NB4 (cell line): ENCODE measurements around the gene COQ7.

Experiments used
- MYC ChIP-seq: IDR thresholded peaks from 2 replicates; pipeline ENCODE4 v1.6.1; 2011; ENCODE audit warnings: low read depth, low read length
- POLR2A ChIP-seq: IDR thresholded peaks from 2 replicates; pipeline ENCODE4 v1.6.1; 2011; ENCODE audit warnings: mild to moderate bottlenecking; ENCODE audit not compliant: insufficient read length; ENCODE audit errors: extremely low read depth
- TF ChIP-seq, protein P1 (sequence below): IDR thresholded peaks from one replicate; pipeline ENCODE4 v1.5.1; 2012; ENCODE audit warnings: low read depth, low read length

DNA sequence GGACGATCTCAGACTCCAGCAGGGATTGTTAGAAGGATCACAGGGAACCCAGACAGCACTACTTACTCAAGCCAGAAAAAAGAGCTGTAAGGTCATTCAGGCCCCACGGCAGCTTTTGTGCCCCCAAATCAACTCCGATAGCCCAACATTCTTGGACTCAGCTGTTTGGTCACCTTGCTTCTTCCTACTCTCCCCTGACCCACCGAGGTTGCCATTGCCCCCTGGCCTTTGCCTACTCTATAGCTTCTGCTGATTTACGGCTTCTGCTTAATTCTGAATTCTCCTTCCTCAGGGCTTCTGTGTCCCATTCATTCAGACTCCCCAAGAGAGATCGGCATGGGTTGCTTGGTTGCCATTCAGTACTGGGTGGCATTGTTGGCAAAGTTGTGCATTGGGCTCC is 37.7 kb downstream of the COQ7 start:
- TF ChIP-seq, protein P1, sequence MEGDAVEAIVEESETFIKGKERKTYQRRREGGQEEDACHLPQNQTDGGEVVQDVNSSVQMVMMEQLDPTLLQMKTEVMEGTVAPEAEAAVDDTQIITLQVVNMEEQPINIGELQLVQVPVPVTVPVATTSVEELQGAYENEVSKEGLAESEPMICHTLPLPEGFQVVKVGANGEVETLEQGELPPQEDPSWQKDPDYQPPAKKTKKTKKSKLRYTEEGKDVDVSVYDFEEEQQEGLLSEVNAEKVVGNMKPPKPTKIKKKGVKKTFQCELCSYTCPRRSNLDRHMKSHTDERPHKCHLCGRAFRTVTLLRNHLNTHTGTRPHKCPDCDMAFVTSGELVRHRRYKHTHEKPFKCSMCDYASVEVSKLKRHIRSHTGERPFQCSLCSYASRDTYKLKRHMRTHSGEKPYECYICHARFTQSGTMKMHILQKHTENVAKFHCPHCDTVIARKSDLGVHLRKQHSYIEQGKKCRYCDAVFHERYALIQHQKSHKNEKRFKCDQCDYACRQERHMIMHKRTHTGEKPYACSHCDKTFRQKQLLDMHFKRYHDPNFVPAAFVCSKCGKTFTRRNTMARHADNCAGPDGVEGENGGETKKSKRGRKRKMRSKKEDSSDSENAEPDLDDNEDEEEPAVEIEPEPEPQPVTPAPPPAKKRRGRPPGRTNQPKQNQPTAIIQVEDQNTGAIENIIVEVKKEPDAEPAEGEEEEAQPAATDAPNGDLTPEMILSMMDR = no peak
- TF ChIP-seq POLR2A = no peak
- no peak for TF ChIP-seq MYC
